T-helper 1 cell (primary cell): ENCODE results near the gene C2CD2L.
"Not testable (repeated sequence)": the region's sequence is repeated elsewhere in the genome, so short reads cannot be mapped to it uniquely, and the experiment has no call there.

ENCODE experiments used
- DNase-seq, 5 donors: peaks; one replicate each; pipeline ENCODE4 v3.0.0-alpha.2; 2012 to 2020

C2CD2L gene

DNA sequence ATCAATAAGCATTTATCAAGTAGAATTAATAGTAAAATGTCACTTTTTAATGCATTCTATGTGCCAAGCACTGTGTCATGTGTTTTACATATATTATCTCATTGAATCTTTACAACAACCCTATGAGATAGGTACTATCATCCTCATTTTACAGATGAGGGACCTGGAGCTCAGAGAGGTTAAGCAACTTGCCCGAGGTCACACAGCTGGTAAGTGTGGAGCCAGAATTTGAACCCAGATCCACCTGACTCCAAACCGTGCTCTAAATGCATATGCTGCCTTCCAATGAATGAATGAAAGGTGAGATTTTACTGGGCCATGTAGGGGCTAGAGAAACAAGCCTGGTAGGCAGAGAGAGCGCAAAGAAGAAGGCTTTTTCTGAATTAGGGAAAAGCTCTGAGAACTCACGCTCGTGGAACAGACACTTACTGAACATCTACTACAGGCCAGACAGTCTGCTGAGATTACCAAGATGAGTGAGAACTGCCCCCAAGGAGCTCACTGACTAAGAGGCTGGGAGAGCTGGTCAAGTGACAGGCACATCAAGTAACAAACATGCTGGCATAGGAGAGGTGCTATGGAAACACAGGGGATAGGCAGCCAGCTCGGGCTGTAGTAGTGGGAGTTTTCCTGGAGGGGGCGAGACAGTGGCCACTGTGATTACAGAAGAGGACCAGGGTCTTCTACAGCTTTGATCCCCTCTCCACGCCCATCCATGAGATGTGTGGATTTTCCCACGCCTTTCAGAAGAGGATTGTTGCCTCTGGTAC lies 46.1 kb downstream of the C2CD2L start:
- no peak for DNase-seq

DNA sequence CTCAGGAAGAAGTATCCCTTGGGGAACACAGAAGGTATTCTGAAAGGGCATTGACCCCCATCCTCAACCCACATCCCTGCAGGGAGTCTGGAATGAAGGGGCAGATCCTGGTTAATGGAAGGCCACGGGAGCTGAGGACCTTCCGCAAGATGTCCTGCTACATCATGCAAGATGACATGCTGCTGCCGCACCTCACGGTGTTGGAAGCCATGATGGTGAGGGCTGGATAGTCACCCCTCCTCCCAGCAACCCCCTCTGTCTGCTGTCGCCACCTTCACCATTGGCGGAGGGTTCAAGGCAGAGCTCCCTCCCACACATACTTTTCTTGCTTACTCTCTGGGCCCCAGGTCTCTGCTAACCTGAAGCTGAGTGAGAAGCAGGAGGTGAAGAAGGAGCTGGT lies 47.0 kb downstream of the C2CD2L start:
- DNase-seq: no peak

DNA sequence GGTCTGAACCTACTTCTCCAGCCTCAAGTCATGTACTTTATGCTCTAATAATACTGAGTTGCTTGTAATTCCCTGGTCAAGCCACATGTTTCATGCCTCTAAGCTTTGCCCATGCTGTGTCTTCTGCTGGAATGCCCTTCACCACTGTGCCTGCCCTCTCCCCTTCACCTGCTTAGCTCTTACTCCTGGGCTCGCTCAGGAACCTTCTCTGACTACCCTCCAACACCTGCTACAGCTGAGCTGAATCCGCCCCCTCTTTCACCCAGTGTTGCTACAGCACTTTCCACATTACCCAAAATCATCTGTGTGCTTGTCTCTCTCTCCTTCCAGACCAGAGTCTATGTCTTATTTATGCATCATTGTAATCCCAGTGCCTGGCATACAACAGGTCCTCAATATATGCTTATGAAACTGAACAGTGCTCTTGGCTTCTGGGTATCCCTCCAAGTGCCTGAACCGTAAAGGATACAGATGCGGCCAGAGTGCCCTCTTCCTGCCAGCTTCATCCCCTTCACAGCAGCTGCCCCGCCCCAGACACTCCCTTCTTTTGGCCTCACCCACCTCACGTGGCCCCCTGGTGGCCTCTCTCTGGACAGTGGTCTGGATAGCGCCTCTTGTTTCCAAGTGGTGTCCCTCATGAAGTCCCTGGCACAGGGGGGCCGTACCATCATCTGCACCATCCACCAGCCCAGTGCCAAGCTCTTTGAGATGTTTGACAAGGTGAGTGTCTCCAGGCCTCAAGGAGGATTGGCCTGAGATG lies 48.8 kb downstream of the C2CD2L start:
- DNase-seq: no peak

DNA sequence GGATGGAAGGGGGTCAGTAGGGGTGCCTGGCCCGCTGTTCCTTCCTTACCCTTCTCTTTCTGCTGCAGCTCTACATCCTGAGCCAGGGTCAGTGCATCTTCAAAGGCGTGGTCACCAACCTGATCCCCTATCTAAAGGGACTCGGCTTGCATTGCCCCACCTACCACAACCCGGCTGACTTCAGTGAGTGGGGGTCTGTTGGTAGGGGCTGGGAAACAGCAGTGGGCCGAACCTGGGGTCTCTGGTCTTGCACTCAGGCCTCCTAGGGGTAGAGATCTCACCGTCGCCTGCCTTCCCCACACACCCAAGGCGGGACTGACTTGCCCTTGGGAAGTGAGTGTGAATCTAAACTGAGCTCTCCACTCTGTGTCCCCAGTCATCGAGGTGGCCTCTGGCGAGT lies 49.4 kb downstream of the C2CD2L start:
- DNase-seq: no peak

DNA sequence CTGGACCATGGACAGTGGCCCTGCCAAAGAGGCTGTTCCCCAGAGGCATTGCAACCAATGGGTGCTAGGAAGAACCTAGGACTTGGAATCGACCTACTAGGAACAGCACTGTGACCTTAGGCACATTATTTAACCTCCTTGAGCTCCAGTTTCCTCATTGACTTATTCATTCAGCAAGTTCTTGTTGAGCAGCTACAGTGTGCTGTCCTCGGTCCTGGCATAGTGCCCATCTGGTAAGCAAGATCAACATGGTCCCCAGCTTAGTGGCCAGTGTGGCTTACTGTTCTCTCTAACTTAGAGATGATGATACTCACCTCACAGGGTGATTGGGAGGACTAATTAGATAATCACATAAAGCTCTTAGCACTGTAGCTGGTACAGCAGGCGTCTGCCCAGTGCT lies 49.9 kb downstream of the C2CD2L start:
- DNase-seq: no peak

DNA sequence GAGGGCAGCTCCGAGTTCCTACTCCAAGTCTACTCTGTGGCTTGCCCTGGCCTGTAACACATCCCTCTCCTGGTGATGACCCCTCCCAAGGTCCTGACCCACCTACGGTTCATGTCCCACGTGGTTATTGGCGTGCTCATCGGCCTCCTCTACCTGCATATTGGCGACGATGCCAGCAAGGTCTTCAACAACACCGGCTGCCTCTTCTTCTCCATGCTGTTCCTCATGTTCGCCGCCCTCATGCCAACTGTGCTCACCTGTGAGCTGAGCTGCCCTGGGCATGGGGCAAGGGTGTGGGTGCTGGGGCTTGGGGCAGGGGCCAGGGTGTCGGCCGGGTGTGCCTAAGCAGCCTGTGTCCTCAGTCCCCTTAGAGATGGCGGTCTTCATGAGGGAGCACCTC lies 51.3 kb downstream of the C2CD2L start:
- DNase-seq: no peak

DNA sequence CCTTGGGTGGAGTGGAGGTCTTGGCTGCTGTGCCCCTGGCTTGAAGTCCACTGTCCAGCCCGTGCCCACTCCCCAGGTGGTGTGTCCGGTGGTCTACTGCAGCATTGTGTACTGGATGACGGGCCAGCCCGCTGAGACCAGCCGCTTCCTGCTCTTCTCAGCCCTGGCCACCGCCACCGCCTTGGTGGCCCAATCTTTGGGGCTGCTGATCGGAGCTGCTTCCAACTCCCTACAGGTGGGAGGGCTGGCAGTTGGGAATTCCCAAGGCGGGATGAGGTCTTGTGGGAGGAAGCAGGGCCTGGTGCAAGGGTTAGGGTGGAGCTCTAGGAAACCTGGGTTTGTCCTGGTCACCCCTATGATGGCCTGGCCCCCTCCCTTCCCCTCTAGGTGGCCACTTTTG lies 53.0 kb downstream of the C2CD2L start:
- DNase-seq: no peak

DNA sequence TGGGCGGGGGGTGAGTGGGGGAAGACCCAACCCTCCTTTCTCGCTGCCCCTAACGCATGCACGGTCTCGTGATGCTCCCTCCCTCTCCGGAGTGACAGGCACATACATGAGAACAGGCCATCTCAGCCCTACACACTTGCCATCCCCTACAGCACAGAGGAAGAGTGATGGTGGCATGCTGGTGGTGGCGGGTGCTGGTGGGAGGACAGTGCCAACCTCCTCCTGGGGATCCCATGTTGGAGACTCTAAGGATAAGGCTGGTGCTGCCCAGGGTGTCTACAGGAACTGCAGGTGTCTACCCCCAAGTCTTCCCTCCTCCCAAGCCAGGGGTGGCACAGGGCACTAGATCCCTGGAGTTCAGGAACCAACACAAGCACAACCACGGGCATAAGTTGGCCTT lies 54.7 kb downstream of the C2CD2L start:
- DNase-seq: no peak

DNA sequence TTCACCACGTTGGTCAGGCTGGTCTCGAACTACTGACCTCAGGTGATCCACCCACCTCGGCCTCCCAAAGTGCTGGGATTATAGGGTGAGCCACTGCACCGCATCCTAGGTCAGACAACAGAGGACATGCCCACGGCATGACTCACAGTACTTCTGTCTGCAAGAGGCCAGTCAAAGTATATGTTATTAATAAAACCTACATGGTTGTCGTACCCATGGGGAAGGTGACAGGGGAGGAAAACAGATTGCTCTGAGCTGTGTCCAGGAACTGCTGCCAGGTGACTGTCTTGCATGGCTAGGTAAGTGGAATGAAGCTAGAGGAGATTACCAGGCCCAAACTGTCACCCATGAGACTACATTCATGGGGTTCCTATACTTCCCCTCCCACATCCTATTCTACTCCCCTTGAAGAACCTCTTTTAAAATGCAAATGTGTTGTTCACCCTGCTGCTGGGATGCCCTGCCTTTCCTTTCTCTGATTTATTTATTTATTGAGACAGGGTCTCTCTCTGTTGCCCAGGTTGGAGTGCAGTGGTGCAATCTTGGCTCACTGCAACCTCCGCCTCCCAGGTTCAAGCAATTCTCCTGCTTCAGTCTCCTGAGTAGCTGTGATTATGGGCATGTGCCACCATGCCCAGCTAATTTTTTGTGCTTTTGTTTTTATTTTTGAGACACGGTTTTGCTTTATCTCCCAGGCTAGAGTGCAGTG lies 59.4 kb downstream of the C2CD2L start:
- DNase-seq: no peak

DNA sequence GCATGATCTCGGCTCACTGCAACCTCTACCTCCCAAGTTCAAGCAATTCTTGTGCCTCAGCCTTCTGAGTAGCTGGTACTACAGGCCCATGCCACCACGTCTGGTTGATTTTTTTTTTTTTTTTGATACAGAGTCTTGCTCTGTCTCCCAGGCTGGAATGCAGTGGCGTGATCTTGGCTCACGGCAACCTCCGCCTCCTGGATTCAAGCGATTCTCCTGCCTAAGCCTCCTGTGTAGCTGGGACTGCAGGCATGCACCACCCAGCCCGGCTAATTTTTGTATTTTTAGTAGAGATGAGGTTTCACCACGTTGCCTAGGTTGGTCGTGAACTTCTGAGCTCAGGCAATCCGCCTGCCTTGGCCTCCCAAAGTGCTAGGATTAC lies 59.9 kb downstream of the C2CD2L start:
- DNase-seq: not testable (repeated sequence)

DNA sequence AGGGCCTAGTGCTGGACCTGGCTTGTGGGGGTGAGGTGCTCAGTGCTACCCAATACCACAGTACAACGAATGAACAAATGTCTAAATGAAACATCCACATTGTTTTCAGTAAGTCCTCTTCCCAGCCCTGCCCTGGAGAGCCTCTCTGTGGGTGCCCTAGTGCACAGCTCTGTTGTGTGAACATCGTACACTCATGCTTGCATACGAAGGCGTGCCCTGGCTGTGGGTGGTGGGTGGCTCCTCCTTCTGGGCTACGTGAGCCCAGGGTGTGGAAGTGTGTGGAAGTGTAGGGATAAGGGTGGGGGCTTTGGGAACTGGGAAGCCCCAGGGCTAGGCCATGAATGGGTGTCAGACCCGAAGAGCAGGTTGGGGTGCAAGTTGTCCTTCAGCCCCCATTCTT lies 60.8 kb downstream of the C2CD2L start:
- DNase-seq: no peak
